ENCODE measurements around the gene TACSTD2. TPM values are rescaled to one million over a fixed set of nuclear protein-coding genes. Genes with fewer than 3 reads are reported as not detected.
"Not testable (repeated sequence)": the region's sequence is repeated elsewhere in the genome, so short reads cannot be mapped to it uniquely, and the experiment has no call there.

The TACSTD2 gene
- total RNA-seq, 2 experiments from 2014 or later, result not detected

GRCh38 chr1:58573138-58573537 lies 3.9 kb downstream of the TACSTD2 start:
- ChIA-PET POLR2A (interaction anchor here (1.0 kb wide), 1 partner anchor 49 kb away, joined by 3 read pairs; no protein-coding TSS in a partner anchor), CTCF (interaction anchor here (1.1 kb wide), 1 partner anchor 11 kb away, joined by 3 read pairs; no protein-coding TSS in a partner anchor)
- intact Hi-C loops (cut with micrococcal nuclease), result loop anchor here (1.0 to 2.0 kb wide), 4 partner anchors 11 to 80 kb away; partner anchors contain the start of gene OMA1

GRCh38 chr1:58572690-58573089 lies 4.4 kb downstream of the TACSTD2 start:
- no peak for DNase-seq
- Mint-ChIP-seq H3K27ac (no peak overlapping the region), H3K4me3 (no peak overlapping the region), H3K27me3 (peaks cover 57% of the 10 kb centered on the region), H3K9me3 (no peaks in the 10 kb centered on the region), H3K4me1 (ENCODE audit: low read depth) (peaks cover 33% of the 10 kb centered on the region), H3K36me3 (no peaks in the 10 kb centered on the region)
- CTCF ChIA-PET, result interaction anchor here (1.1 to 1.5 kb wide), 2 partner anchors 12 to 56 kb away, joined by 3 to 6 read pairs; no protein-coding TSS in a partner anchor
- POLR2A ChIA-PET, result no interaction called here
- intact Hi-C loops (cut with micrococcal nuclease), result loop anchor here (1.0 to 2.0 kb wide), 4 partner anchors 12 to 80 kb away; partner anchors contain the start of gene OMA1

More at GRCh38 chr1:58573138-58573537, 3.9 kb downstream of the TACSTD2 start:
- Mint-ChIP-seq H3K27ac (no peak overlapping the region), H3K27me3 (peaks cover 61% of the 10 kb centered on the region), H3K4me1 (ENCODE audit: low read depth) (peaks cover 38% of the 10 kb centered on the region), H3K9me3 (no peaks in the 10 kb centered on the region), H3K36me3 (no peaks in the 10 kb centered on the region), H3K4me3 (no peak overlapping the region)
- no peak for DNase-seq

- Mint-ChIP-seq H3K4me1 (ENCODE audit: low read depth) (peaks cover 27% of the 10 kb centered on the region), H3K36me3 (no peaks in the 10 kb centered on the region), H3K9me3 (no peaks in the 10 kb centered on the region), H3K27ac (no peak overlapping the region), H3K27me3 (peaks cover 54% of the 10 kb centered on the region), H3K4me3 (no peak overlapping the region)
- intact Hi-C loops (cut with micrococcal nuclease), result loop anchor here (2.0 kb wide), 1 partner anchor 81 kb away; no protein-coding TSS in a partner anchor
- no peak for DNase-seq
- ChIA-PET POLR2A (no interaction called here), CTCF (interaction anchor here (1.4 to 1.5 kb wide), 2 partner anchors 55 to 81 kb away, joined by 3 to 6 read pairs; no protein-coding TSS in a partner anchor)
Measured at GRCh38 chr1:58571616-58572015, 5.4 kb downstream of the TACSTD2 start.

- Mint-ChIP-seq H3K27ac (no peak overlapping the region), H3K9me3 (no peaks in the 10 kb centered on the region), H3K36me3 (no peaks in the 10 kb centered on the region), H3K27me3 (peaks cover 49% of the 10 kb centered on the region), H3K4me1 (ENCODE audit: low read depth) (peaks cover 21% of the 10 kb centered on the region), H3K4me3 (no peak overlapping the region)
- CTCF ChIA-PET, result interaction anchor here (1.4 kb wide), 1 partner anchor 81 kb away, joined by 3 read pairs; no protein-coding TSS in a partner anchor
- POLR2A ChIA-PET, result no interaction called here
- intact Hi-C loops (cut with micrococcal nuclease), result no loop called here
- no peak for DNase-seq
Measured at GRCh38 chr1:58570817-58571216, 6.2 kb downstream of the TACSTD2 start.

GRCh38 chr1:58570094-58570493 lies 7.0 kb downstream of the TACSTD2 start:
- intact Hi-C loops (cut with micrococcal nuclease), result no loop called here
- no peak for DNase-seq
- POLR2A ChIA-PET, result no interaction called here
- Mint-ChIP-seq H3K9me3 (no peaks in the 10 kb centered on the region), H3K27me3 (peaks cover 44% of the 10 kb centered on the region), H3K27ac (no peak overlapping the region), H3K4me1 (ENCODE audit: low read depth) (peaks cover 16% of the 10 kb centered on the region), H3K36me3 (no peaks in the 10 kb centered on the region), H3K4me3 (no peak overlapping the region)
- CTCF ChIA-PET, result interaction anchor here (1.4 kb wide), 1 partner anchor 82 kb away, joined by 3 read pairs; no protein-coding TSS in a partner anchor

- Mint-ChIP-seq H3K27me3 (peaks cover 41% of the 10 kb centered on the region), H3K9me3 (no peaks in the 10 kb centered on the region), H3K36me3 (no peaks in the 10 kb centered on the region), H3K4me3 (no peak overlapping the region), H3K4me1 (ENCODE audit: low read depth) (peaks cover 12% of the 10 kb centered on the region), H3K27ac (no peak overlapping the region)
- ChIA-PET CTCF (interaction anchor here (0.8 kb wide), 1 partner anchor 83 kb away, joined by 3 read pairs; no protein-coding TSS in a partner anchor), POLR2A (no interaction called here)
- intact Hi-C loops (cut with micrococcal nuclease), result no loop called here
- DNase-seq, result no peak
Measured at GRCh38 chr1:58568911-58569310, 8.1 kb downstream of the TACSTD2 start.

- ChIA-PET POLR2A (no interaction called here), CTCF (interaction anchor here (0.8 kb wide), 1 partner anchor 84 kb away, joined by 3 read pairs; no protein-coding TSS in a partner anchor)
- no peak overlapping the region for H3K27ac Mint-ChIP-seq
- no peak overlapping the region for H3K4me3 Mint-ChIP-seq
- peaks cover 42% of the 10 kb centered on the region for H3K27me3 Mint-ChIP-seq
- intact Hi-C loops (cut with micrococcal nuclease), result no loop called here
- no peak for DNase-seq
- no peaks in the 10 kb centered on the region for H3K9me3 Mint-ChIP-seq
- H3K36me3 Mint-ChIP-seq, result no peaks in the 10 kb centered on the region
- H3K4me1 Mint-ChIP-seq (ENCODE audit: low read depth), result peaks cover 6% of the 10 kb centered on the region
Measured at GRCh38 chr1:58568271-58568860, 8.7 kb downstream of the TACSTD2 start.

- POLR2A ChIA-PET, result no interaction called here
Measured at GRCh38 chr1:58566339-58566738, 10.7 kb downstream of the TACSTD2 start.

GRCh38 chr1:58563715-58564114 lies 13.3 kb downstream of the TACSTD2 start:
- H3K4me1 Mint-ChIP-seq (ENCODE audit: low read depth); intact Hi-C loops (cut with micrococcal nuclease); H3K36me3 Mint-ChIP-seq; H3K4me3 Mint-ChIP-seq; POLR2A ChIA-PET; H3K27ac Mint-ChIP-seq; H3K9me3 Mint-ChIP-seq; DNase-seq; CTCF ChIA-PET: not testable (repeated sequence)
- peaks cover 30% of the 10 kb centered on the region for H3K27me3 Mint-ChIP-seq

More at GRCh38 chr1:58566339-58566738, 10.7 kb downstream of the TACSTD2 start:
- Mint-ChIP-seq H3K9me3 (no peaks in the 10 kb centered on the region), H3K27me3 (peaks cover 40% of the 10 kb centered on the region), H3K4me1 (ENCODE audit: low read depth) (no peaks in the 10 kb centered on the region), H3K27ac (no peak overlapping the region), H3K4me3 (no peak overlapping the region), H3K36me3 (no peaks in the 10 kb centered on the region)
- DNase-seq, result no peak
- CTCF ChIA-PET, result no interaction called here
- intact Hi-C loops (cut with micrococcal nuclease), result no loop called here

- Mint-ChIP-seq H3K27ac (no peak overlapping the region), H3K27me3 (peaks cover 29% of the 10 kb centered on the region), H3K4me1 (ENCODE audit: low read depth) (no peaks in the 10 kb centered on the region), H3K36me3 (no peaks in the 10 kb centered on the region), H3K4me3 (no peak overlapping the region), H3K9me3 (peaks cover 3% of the 10 kb centered on the region)
- intact Hi-C loops (cut with micrococcal nuclease), result no loop called here
- POLR2A ChIA-PET, result no interaction called here
- CTCF ChIA-PET, result interaction anchor here (2.0 kb wide), 1 partner anchor 15 kb away, joined by 6 read pairs; the partner anchor contains the start of gene OMA1
- no peak for DNase-seq
Measured at GRCh38 chr1:58561633-58562032, 15.4 kb downstream of the TACSTD2 start.

- CTCF ChIA-PET, result interaction anchor here (1.5 kb wide), 1 partner anchor 9 kb away, joined by 4 read pairs; the partner anchor contains the start of gene OMA1
- POLR2A ChIA-PET, result no interaction called here
- no peak overlapping the region for H3K4me3 Mint-ChIP-seq
Measured at GRCh38 chr1:58555393-58555792, 21.7 kb downstream of the TACSTD2 start.

GRCh38 chr1:58551186-58552140 lies 25.6 kb downstream of the TACSTD2 start:
- DNase-seq, result no peak
- no peak overlapping the region for H3K27ac Mint-ChIP-seq
- H3K4me1 Mint-ChIP-seq (ENCODE audit: low read depth), result peaks cover 5% of the 10 kb centered on the region
- H3K27me3 Mint-ChIP-seq, result peaks cover 9% of the 10 kb centered on the region
- H3K36me3 Mint-ChIP-seq, result no peaks in the 10 kb centered on the region
- intact Hi-C loops (cut with micrococcal nuclease), result no loop called here
- CTCF ChIA-PET, result interaction anchor here (0.8 to 1.2 kb wide), 2 partner anchors 36 to 102 kb away, joined by 3 to 4 read pairs; no protein-coding TSS in a partner anchor
- no peak overlapping the region for H3K4me3 Mint-ChIP-seq
- POLR2A ChIA-PET, result no interaction called here
- no peaks in the 10 kb centered on the region for H3K9me3 Mint-ChIP-seq

More at GRCh38 chr1:58555393-58555792, 21.7 kb downstream of the TACSTD2 start:
- Mint-ChIP-seq H3K36me3 (no peaks in the 10 kb centered on the region), H3K4me1 (ENCODE audit: low read depth) (no peaks in the 10 kb centered on the region), H3K27ac (no peak overlapping the region), H3K9me3 (peaks cover 3% of the 10 kb centered on the region), H3K27me3 (peaks cover 22% of the 10 kb centered on the region)
- intact Hi-C loops (cut with micrococcal nuclease), result no loop called here
- no peak for DNase-seq
